Measurements from ENCODE around the gene LRTM1. TPM values are rescaled to one million over a fixed set of nuclear protein-coding genes. Genes with fewer than 3 reads are reported as not detected.

The LRTM1 gene
- total RNA-seq, 2 experiments from 2014 or later: not detected

DNA sequence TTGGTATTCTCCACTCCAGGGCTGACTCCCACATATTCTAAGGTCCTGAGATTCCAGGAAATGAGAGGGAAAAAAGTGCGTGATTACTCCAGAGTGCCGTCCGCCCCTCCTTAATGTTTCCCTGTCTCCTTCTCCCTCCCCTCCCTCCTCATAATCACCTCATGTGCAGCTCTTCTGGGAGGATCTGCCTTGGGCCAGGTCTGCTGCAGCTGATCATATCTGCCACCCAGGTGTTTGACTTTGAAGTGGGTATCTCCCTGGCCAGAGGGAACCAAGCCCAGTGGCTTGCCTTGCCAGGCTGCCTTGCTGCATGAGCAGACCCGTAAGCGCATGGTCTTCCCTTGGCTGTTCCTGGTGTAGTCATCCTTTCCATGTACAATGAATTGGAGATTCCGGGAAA, 28.1 kb upstream of the LRTM1 start:
- H3K27me3 Mint-ChIP-seq: no peaks in the 10 kb centered on the region
- H3K4me1 Mint-ChIP-seq: no peaks in the 10 kb centered on the region
- ChIA-PET POLR2A (no interaction called here), CTCF (no interaction called here)
- peaks cover 2% of the 10 kb centered on the region for H3K9me3 Mint-ChIP-seq
- no peak for DNase-seq
- H3K36me3 Mint-ChIP-seq (ENCODE audit: low read depth): no peaks in the 10 kb centered on the region
- H3K27ac Mint-ChIP-seq: no peak overlapping the region
- no peak overlapping the region for H3K4me3 Mint-ChIP-seq

GRCh38 chr3:54955496-54955895, 27.6 kb upstream of the LRTM1 start:
- H3K36me3 Mint-ChIP-seq (ENCODE audit: low read depth): no peaks in the 10 kb centered on the region
- POLR2A ChIA-PET: no interaction called here
- CTCF ChIA-PET: no interaction called here
- H3K27me3 Mint-ChIP-seq: no peaks in the 10 kb centered on the region
- no peak for DNase-seq
- H3K4me1 Mint-ChIP-seq: no peaks in the 10 kb centered on the region
- no peak overlapping the region for H3K27ac Mint-ChIP-seq
- H3K4me3 Mint-ChIP-seq: no peak overlapping the region
- H3K9me3 Mint-ChIP-seq: peaks cover 2% of the 10 kb centered on the region

DNA sequence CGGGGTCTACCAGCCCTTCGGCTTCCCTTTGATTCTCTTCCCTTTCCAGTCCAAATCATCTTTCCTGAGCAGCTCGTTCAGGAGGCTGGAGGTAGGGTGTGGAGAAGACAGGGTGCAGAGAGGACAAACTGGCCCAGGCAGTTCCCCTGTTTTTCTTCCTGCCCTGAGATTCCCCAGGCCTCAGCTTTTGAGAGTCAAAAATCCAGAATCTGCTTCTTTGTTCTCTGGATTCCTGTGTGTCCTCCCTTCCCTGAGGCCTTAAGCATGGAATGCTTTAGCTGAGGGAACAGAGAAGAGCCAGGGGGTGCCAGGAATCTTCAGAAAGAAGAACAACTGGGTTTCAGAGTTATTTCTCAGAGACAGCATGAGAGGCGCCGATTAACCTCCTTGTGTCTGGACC, 26.7 kb upstream of the LRTM1 start:
- POLR2A ChIA-PET: no interaction called here
- CTCF ChIA-PET: no interaction called here

DNA sequence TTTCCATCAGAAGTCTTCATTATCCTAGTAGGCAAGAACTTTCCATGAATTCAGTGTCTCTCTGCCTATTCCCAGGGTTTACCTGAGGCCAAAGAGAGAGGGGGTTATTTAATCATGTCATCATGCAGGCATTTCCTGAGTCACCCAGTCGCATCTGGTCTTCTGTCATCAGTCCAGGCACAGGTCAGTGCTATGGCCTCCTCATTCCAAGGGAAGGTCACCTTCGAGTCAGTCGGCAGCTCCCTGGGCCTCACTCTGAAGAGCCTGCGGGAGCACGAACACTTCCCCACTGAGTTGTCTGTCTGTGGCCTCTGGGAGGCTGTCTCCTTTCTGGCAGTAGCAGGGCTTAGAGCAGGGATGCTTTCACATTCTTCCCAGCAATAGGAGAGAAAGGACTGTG, 26.2 kb upstream of the LRTM1 start:
- DNase-seq: no peak
- Mint-ChIP-seq H3K36me3 (ENCODE audit: low read depth) (no peaks in the 10 kb centered on the region), H3K4me1 (no peaks in the 10 kb centered on the region), H3K27me3 (no peaks in the 10 kb centered on the region), H3K27ac (no peak overlapping the region), H3K9me3 (peaks cover 2% of the 10 kb centered on the region), H3K4me3 (no peak overlapping the region)
- POLR2A ChIA-PET: no interaction called here
- CTCF ChIA-PET: no interaction called here

More for the DNA sequence above, 26.7 kb upstream of the LRTM1 start:
- H3K27ac Mint-ChIP-seq: no peak overlapping the region
- H3K27me3 Mint-ChIP-seq: no peaks in the 10 kb centered on the region
- H3K4me3 Mint-ChIP-seq: no peak overlapping the region
- no peaks in the 10 kb centered on the region for H3K36me3 Mint-ChIP-seq (ENCODE audit: low read depth)
- no peak for DNase-seq
- no peaks in the 10 kb centered on the region for H3K4me1 Mint-ChIP-seq
- H3K9me3 Mint-ChIP-seq: peaks cover 2% of the 10 kb centered on the region

GRCh38 chr3:54951405-54951804, 23.5 kb upstream of the LRTM1 start:
- ChIA-PET CTCF (no interaction called here), POLR2A (no interaction called here)
- H3K4me3 Mint-ChIP-seq: no peak overlapping the region
- no peak for DNase-seq
- no peak overlapping the region for H3K27ac Mint-ChIP-seq
- H3K36me3 Mint-ChIP-seq (ENCODE audit: low read depth): no peaks in the 10 kb centered on the region
- H3K27me3 Mint-ChIP-seq: no peaks in the 10 kb centered on the region
- no peaks in the 10 kb centered on the region for H3K4me1 Mint-ChIP-seq
- H3K9me3 Mint-ChIP-seq: peaks cover 2% of the 10 kb centered on the region

DNA sequence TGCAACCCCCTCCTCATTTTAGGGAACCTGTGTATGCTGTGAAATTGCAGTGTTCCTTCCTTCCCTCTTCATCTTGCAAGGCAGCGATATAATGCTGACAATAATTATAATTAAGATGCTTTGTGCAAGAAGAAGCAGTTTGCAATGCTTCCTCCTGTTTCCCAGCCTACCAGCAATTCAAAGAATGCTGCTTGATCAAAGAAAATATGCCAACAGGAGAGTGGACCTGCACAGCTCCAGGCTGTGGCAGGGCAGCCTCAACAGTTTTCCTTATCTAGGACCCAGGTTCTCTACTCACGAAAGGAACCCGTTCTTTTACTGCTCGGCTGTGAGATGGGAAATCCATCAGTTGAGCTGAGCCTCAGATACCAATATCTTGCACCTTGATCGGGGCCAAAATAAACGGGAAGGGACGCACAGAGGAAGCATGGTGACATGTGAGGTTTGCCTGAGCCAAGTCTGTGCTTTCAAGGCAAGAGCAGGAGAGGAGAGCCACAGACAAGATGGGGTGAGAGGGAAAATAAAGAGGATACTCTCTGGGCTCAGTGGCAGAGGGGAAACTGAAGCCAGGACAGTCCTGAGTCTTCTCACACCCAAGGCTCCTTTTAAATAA, 22.6 kb upstream of the LRTM1 start:
- Mint-ChIP-seq H3K27me3 (no peaks in the 10 kb centered on the region), H3K36me3 (ENCODE audit: low read depth) (no peaks in the 10 kb centered on the region), H3K4me1 (no peaks in the 10 kb centered on the region), H3K9me3 (peaks cover 2% of the 10 kb centered on the region), H3K4me3 (no peak overlapping the region), H3K27ac (no peak overlapping the region)
- DNase-seq: no peak
- ChIA-PET POLR2A (no interaction called here), CTCF (no interaction called here)

DNA sequence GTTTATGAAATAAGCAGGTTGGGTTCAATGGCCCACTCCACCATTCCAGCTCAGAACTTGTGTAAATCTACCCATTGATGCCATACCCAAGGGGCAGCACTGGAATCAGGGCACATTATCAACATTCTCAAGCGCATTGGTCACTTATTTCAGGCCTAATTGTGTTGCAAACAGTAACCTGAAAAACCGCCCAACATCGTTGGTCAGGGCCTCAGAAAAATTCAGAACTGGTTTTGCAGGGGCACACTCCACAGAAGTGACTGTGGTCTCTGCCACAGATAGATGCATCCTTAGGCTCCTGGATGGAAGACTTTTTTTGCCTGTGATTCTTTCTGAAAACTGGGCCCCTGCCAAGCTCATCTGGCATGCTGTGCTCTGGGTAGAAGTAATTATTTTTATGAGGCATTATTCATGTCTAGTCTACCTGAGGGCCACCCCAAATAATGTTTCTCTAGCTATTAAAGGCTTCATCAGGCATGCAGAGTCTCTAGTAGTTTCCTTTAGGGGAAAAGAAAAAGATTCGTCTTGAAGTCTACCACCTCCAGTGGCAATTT, 21.7 kb upstream of the LRTM1 start:
- CTCF ChIA-PET: no interaction called here
- peaks cover 2% of the 10 kb centered on the region for H3K9me3 Mint-ChIP-seq

DNA sequence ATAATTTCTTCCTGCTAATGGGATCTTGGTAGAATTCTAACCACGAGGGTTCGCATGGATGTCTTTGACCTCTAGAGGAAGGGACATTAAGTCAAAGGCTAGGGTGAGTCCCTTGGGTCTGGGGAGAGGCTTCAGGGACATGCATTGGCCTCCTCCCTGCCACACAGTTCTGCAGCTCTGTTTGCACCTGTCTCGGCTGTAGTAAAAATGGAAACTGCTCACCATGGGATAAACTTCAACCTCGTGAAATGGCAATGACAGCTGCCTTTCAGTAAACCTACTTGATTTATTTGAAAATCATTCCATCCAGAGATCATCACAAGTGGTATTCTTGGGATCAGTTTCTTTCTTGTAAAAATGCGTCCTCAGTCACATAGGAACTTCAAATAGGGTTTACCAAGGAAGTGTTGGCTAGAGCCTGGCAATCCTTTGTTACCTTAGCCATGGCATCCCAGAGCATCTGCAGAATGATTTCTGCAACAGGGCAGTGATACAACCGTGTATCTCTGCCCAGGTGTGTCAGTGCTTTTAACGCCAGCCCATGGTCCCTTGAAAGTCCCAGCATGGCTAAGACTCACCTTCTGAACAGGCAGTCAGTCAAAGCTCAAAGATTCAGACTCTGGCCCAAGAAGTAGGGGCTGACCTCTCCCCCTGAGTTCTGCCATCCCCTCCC, 14.0 kb upstream of the LRTM1 start:
- ChIA-PET CTCF (no interaction called here), POLR2A (no interaction called here)
- Mint-ChIP-seq H3K27me3 (no peaks in the 10 kb centered on the region), H3K4me3 (no peak overlapping the region), H3K4me1 (no peaks in the 10 kb centered on the region), H3K27ac (no peak overlapping the region), H3K36me3 (ENCODE audit: low read depth) (no peaks in the 10 kb centered on the region), H3K9me3 (no peaks in the 10 kb centered on the region)
- no peak for DNase-seq

More for the DNA sequence above, 21.7 kb upstream of the LRTM1 start:
- no peaks in the 10 kb centered on the region for H3K27me3 Mint-ChIP-seq
- H3K36me3 Mint-ChIP-seq (ENCODE audit: low read depth): no peaks in the 10 kb centered on the region
- H3K4me3 Mint-ChIP-seq: no peak overlapping the region
- no peak for DNase-seq
- POLR2A ChIA-PET: no interaction called here
- no peaks in the 10 kb centered on the region for H3K4me1 Mint-ChIP-seq
- H3K27ac Mint-ChIP-seq: no peak overlapping the region

- Mint-ChIP-seq H3K36me3 (ENCODE audit: low read depth) (no peaks in the 10 kb centered on the region), H3K27me3 (no peaks in the 10 kb centered on the region), H3K4me1 (no peaks in the 10 kb centered on the region), H3K27ac (no peak overlapping the region), H3K4me3 (no peak overlapping the region), H3K9me3 (no peaks in the 10 kb centered on the region)
- POLR2A ChIA-PET: no interaction called here
- CTCF ChIA-PET: no interaction called here
- no peak for DNase-seq
These were observed 13.1 kb upstream of the LRTM1 start for GRCh38 chr3:54940971-54941370.

DNA sequence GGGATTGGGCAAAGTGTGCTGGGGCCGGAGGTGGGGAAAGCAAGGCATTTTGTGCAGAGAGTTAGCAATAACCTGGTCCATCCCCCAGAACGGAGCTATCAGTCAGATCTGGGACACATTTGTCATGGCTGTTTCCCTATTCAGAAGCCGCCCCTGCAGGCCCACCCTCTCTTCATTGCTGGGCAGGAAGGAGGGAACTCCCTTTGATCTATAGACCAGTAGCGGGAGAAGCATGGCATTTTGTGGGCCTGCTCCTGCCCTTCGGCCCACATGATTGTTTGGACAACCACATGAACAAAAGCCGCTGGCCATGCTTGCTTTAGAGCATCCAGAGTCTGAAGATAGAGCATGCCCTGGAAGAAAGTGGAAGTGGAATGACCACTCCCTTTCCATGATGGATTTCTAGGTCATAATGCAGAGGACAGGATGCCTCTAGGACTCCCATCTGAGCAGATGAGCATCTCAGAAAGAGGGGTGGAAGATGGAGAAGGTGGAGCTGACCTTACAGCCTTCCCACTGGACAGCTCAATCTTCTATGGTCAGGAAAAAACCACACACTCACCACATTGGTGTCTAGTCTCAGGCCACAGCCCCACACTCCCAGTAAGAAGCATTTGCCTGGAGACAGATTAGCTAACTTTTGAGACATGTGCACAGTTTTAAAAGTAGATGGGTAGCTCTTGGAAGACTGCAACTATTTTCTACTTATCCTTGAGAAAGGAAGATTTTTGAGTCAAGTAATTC, 11.9 kb upstream of the LRTM1 start:
- no peak for DNase-seq
- H3K4me3 Mint-ChIP-seq: no peak overlapping the region
- POLR2A ChIA-PET: no interaction called here
- no peaks in the 10 kb centered on the region for H3K4me1 Mint-ChIP-seq
- CTCF ChIA-PET: no interaction called here
- H3K27ac Mint-ChIP-seq: no peak overlapping the region
- no peaks in the 10 kb centered on the region for H3K9me3 Mint-ChIP-seq
- H3K36me3 Mint-ChIP-seq (ENCODE audit: low read depth): no peaks in the 10 kb centered on the region
- H3K27me3 Mint-ChIP-seq: no peaks in the 10 kb centered on the region

GRCh38 chr3:54936561-54936960, 8.7 kb upstream of the LRTM1 start:
- POLR2A ChIA-PET: no interaction called here
- DNase-seq: no peak
- H3K27me3 Mint-ChIP-seq: no peaks in the 10 kb centered on the region

DNA sequence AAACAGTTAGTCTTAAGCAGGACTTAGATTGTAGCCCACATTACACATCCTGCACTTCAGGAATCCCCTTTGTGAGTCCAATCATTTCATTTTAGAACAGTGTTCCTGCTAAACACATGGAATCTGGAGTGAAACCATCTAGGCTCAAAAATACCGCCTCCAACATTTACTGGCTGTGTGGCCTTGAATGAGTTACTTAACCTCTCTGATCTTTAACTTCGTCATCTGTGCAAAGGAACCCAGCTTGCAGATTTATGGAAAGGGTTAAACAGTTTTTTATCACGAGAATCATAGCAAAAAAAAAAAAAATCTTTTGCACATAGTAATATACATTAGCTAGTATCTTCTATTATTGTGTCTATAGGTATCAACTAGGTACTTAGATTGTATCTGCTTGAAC, 8.0 kb upstream of the LRTM1 start:
- ChIA-PET CTCF (no interaction called here), POLR2A (no interaction called here)
- H3K27ac Mint-ChIP-seq: no peak overlapping the region
- H3K9me3 Mint-ChIP-seq: no peaks in the 10 kb centered on the region
- no peak overlapping the region for H3K4me3 Mint-ChIP-seq
- H3K36me3 Mint-ChIP-seq (ENCODE audit: low read depth): no peaks in the 10 kb centered on the region
- no peaks in the 10 kb centered on the region for H3K27me3 Mint-ChIP-seq
- no peak for DNase-seq
- no peaks in the 10 kb centered on the region for H3K4me1 Mint-ChIP-seq

More at GRCh38 chr3:54936561-54936960, 8.7 kb upstream of the LRTM1 start:
- H3K4me3 Mint-ChIP-seq: no peak overlapping the region
- no peaks in the 10 kb centered on the region for H3K9me3 Mint-ChIP-seq
- no peaks in the 10 kb centered on the region for H3K36me3 Mint-ChIP-seq (ENCODE audit: low read depth)
- CTCF ChIA-PET: no interaction called here
- H3K4me1 Mint-ChIP-seq: no peaks in the 10 kb centered on the region
- H3K27ac Mint-ChIP-seq: no peak overlapping the region

GRCh38 chr3:54932606-54933005, 4.7 kb upstream of the LRTM1 start:
- H3K4me1 Mint-ChIP-seq: no peaks in the 10 kb centered on the region

DNA sequence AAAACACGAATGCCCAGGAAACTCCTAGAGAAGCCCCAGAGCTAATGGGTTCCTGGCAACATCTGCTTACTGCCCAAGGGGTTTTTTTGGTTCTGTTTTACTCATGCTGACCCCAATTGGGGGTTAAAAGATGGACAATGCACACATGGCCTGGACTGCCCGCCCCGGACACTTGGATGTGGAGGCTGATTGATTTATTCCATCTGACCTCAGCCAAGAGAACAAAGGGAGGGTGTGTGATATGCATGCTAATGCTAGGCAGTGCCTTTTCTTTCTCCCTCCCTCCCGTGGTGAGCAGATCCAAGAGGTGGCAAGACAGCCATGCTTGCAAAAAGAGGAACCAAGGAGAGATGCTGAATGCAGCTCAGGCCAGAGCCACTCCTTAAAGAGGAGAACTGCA, 3.3 kb upstream of the LRTM1 start:
- Mint-ChIP-seq H3K27me3 (no peaks in the 10 kb centered on the region), H3K4me3 (no peak overlapping the region), H3K4me1 (no peaks in the 10 kb centered on the region), H3K9me3 (no peaks in the 10 kb centered on the region), H3K36me3 (ENCODE audit: low read depth) (no peaks in the 10 kb centered on the region), H3K27ac (no peak overlapping the region)
- ChIA-PET POLR2A (no interaction called here), CTCF (no interaction called here)
- no peak for DNase-seq

More at GRCh38 chr3:54932606-54933005, 4.7 kb upstream of the LRTM1 start:
- Mint-ChIP-seq H3K4me3 (no peak overlapping the region), H3K27me3 (no peaks in the 10 kb centered on the region), H3K36me3 (ENCODE audit: low read depth) (no peaks in the 10 kb centered on the region), H3K27ac (no peak overlapping the region), H3K9me3 (no peaks in the 10 kb centered on the region)
- no peak for DNase-seq
- ChIA-PET CTCF (no interaction called here), POLR2A (no interaction called here)

Measured in activated CD4-positive, alpha-beta memory T cell treated with anti-CD3 and anti-CD28 coated beads, Interleukin-2, amount 10 ng/mL, durations not matched to agents 7 days and 5 days (primary cell).